GM21529 (cell line): ENCODE measurements around the gene ELAVL2.

Experiments used
- ATAC-seq: cut with Tn5 transposase; IDR thresholded peaks from one replicate; pipeline ENCODE4 v1.9.1; 2021; ENCODE audit not compliant: unreplicated experiment

ELAVL2 gene

DNA sequence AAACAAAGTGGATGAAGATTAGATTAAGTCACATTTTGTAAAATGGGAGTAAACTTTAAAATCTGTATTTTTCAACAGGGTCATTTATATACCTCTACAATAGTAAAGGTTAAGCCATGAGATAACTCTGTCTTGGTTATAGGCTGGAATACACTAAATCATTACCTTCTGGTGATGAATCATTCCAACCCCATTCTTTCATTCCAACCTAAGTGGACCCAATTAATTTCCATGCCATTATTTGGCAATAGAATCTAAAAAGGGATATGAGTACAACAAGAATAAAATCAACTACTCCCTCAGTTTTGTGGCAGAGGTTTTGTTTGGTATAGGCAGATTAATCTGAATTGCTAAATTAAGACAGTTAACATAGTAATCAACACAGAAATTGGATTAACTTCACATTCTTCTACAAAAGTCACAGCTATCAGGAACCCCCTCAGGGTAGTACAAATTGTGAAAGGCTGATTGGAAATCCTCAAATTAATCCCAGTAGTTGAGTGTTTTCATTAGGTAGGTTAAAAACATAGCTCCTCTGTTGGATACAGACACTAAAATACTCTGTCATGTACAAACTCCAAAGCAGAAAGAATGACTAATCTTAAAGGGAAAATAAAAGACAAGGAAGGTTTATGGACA, 54.2 kb downstream of the ELAVL2 start:
- ATAC-seq, result no peak

DNA sequence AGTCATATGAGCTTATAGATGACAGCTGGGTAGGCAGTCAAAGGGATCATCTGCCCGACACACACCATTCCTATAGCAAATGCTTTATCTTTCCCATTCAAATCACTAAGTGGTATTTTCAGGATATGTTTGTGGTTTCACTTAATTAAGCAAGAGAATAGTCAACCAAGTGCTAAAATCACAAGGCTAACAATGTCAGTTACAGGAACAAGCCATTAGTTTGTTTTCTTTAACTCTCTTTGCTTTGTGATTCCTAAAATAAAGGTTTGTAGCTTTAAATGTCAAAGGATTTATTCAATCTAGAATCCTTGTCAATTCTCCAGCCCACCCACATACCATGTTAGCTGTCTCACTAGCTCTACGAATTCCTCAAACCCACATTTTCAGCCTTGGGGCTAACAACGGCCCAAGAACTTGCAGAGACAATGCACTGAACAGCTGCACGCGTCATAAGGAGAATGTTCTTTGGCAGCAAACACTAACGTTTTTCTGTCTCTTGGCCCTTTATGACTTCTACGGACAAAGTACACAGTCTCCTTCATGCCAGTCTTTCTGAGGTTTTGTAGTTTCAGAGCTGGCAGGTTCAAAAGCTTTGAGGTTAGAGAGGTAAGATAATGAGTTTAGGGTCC, 56.6 kb downstream of the ELAVL2 start:
- no peak for ATAC-seq

DNA sequence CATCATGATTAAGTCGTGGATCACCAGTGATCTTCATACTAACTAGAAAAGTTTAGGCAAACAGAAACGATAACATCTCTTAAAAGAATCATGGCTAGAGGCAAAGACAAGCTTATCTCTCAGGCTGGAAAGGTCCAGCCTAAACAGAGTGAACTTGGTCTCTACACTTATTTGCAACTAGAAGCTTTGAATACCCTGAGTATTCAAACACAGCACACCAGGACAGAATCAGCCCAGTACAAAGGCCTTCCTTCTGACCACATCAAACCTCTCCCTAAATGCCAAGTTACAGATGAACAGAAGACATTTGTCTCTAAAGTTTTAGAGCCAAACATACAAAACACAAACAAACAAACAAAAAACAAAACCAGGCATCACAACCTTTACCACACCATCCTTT, 57.2 kb downstream of the ELAVL2 start:
- no peak for ATAC-seq

DNA sequence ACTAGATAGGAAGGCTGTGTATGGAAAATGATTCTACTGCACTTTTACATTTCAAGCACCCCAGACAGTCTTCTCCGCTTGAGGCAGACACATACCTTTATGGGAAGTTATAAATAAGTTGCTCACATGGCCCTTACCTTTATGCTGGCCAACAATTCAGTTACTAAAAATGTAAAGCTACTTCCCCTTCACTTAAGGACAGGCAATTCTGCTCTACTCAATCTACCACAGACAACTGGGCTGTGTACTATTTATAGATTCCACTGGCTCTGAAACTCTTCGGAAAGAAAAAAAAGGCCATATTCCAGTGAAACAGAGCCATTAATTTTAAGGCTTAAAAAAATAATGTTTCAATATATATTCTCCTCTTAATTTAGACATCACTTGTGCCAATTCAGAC, 59.4 kb downstream of the ELAVL2 start:
- ATAC-seq, result no peak

DNA sequence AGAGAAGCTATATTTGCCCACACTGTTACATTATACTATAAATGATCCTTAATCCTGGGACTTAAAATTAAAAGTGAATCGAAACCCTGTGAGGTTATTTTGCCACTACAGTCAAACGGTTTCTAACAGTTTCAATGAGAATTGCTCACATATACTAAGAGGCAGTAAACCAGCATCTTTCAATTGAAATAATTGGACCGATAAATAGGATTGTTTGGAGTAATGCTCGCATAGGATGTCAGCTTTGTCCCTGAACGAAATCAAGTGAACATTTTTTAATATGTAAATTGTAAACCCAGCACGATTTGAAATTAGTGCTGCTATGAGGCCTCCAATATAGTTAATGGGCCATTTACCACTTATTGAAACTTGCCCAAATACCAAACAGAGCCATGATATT, 60.5 kb downstream of the ELAVL2 start:
- no peak for ATAC-seq

DNA sequence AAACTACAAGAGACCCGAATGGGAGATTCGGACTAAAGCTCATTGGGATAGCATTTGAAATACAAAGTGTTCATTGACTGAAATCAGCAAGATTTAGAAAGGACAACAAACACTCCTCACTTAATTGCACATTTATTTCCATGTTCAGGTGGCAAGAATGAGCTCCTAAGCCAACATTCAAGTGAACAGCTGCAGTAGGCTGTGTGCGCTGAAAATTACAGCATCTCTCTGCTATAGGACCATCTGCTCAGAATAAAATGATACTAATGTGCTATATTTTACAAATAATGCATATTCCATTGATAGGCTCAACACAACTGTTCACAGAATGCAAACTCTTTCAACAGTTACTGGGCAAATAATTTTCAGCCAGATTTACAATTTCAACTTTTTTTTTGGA, 61.8 kb downstream of the ELAVL2 start:
- no peak for ATAC-seq

DNA sequence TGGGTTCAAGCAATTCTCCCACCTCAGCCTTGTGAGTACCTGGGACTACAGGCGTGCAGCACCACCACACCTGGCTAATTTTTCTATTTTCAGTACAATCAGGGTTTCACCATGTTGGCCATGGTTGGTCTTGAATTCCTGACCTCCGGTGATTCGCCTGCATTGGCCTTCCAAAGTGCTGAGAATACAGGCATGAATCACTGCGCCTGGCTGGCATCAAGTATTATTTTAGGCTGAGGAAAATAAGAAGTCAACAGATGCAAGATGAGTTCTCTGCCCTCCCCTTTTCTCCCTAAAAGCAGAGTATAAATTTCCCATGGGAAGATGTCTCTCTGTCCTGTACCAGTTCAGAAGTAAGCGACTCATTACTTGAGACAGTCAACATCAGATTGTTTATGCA, 71.5 kb downstream of the ELAVL2 start:
- ATAC-seq, result no peak

DNA sequence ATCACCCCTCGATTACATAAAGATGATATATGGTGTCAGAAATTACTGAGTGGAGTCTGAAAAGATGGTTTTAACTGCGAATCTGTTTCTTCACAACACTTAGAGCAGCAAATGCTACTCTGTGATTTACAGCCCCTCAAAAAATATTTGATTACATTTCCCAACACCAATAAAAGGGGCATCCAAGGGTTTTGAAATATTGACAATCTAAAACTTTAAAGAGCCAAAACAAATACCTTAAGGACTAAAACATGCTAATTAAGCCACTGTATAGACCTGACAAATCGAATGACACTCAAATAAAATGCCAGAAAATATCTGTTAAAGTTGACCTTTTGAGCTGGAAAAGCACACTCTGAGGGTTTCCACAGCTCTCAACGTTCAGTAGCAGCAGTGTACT, 73.2 kb downstream of the ELAVL2 start:
- ATAC-seq, result no peak

DNA sequence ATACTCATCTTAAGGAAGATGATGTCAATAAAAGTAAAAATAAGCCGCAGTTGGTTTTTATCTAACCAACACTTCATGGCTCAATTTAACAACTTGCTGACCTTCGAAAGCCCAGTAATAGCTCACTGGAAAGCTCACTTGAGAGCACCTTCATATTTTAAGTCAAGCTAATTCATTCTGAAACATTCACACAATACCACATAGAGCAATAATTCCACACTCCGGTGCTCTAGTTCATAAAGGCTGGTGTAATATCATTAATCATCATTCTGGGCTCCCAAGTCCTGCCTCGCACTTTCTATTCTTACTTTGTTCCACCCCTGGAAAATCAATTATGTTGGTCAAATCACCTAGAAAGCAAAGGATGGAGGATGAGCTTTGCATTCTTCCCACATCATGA, 74.4 kb downstream of the ELAVL2 start:
- no peak for ATAC-seq

DNA sequence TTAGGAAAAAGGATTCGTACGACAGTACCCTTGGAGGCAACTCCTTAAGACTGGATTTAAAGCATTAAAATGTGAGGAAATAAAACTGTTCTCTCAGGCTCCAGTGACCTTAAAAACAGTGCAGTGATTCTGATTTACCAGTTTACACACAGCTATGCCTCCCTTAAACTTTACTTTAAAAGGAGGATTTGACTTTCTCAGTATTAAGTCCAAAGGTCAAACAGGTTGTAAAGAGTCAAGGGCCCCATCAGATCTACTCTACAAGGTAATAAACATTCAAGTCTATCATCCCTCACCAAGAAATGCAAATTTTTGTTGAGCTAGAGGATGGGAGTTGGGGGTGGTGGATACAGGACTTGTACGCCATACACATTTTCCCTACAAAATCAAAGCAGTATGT, 75.2 kb downstream of the ELAVL2 start:
- ATAC-seq, result no peak

DNA sequence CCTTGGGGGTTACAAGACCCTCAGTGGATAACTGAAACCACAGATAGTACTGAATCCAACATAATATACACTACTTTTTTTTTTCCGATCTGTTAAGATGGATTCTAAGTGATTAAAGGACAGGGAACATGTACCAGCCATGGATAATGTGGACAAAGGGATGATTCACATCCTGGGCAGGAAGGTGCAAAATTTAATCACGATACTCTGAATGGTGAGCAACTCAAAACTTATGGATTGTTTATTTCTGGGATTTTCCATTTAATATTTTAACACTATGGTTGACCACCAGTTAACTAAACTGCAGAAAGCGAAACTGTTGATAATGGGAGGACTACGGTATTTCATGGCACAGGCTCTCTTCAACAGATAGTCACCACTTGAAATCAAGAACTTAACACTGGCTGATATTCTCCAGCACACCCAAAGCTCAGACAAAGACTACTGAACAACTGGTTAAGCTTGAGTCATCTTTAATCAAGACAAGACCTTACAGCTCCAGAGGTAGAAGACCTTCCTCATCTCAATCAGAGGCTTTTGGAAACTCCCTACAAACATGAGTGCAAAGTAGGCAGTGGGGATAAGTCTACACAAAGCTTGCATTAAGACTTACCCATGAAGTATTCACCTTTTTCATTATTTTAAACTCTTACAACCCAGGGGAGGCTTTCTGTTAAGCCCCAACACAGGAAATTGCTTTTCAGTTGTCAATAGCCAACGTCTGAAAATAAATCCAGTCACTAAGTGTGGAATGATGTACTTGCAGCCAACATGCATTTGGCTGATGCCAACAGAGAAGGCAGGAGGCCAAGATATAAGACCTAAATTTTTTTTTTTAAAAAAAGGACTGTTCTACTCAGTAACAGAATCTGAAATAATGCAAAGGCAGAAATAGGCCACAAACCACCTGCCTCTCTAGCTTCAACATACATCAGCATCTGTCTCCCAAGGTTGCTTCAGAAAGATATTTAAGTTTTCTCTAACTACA, 78.7 kb downstream of the ELAVL2 start:
- ATAC-seq, result no peak

DNA sequence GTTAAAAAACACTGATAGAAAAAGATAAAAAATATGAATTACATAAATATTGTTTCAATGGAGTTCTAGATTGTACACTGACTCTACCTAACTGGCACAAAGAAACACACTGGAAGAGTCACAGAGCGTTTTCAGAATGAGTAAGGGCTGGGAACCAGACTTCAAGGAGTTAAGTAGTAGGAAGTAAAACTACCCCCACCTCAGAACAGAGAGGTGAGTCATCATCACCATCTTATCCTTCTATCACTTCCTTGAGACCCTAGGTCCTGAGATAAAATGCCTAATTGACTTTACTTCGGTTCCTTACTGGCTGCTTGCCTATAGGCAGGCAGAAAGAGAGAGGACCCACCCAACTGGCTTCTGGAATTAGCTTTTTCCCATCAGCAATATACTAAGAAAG, 79.7 kb downstream of the ELAVL2 start:
- ATAC-seq, result no peak

DNA sequence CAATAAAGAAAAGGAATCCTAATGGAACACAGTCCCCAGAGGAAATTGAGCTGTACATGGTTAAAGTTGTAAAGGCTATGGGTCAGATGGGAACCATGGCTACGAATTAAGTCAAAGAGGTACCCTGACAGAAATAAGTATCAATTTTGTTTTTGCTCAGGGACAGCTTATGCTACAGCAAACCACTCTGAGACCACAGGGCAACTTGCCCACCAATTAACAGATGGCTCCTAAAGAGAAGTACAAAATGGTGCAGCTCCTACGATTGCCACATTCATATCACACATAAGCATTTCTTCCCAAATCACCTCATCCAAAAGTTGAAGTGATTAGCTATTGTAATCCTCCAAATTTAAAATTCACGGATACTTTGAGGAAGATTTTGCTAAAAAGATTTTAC, 83.0 kb downstream of the ELAVL2 start:
- no peak for ATAC-seq

DNA sequence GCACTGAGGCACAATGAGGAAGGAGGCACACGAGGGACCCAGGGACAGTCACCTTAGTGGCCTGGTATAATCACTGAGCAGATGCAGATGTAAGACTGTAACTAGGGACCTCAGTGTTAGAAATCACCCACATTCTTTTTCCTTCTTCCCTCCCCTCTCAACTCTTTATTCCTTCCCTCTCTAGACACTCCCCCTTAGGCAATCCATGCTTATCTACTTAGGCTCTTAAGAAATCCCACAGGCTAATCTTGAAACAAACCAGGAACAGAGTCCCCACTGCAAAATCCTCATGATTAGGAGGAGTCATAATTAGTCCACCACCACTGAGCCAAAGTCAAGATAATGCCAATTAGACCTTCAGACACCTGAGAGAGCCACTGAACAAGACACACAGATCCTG, 84.7 kb downstream of the ELAVL2 start:
- ATAC-seq, result no peak

DNA sequence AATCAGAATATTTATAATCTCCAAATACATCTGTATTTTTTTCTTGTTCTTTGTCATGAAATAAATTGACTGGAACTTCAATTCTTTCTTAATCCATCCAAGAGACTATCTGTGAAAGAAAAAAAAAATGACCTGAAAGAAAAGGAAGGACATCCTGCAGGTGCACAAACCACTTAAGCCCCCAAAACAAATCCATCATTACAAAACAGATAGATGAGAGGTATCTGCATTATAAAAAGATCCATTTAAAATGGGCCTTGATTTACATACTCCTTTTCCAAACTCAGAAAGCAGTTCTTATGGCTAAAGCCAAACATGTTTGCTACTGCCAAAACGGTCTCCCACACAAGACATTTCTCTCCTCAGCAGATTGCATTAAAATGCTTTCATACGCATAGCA, 85.5 kb downstream of the ELAVL2 start:
- ATAC-seq, result no peak

DNA sequence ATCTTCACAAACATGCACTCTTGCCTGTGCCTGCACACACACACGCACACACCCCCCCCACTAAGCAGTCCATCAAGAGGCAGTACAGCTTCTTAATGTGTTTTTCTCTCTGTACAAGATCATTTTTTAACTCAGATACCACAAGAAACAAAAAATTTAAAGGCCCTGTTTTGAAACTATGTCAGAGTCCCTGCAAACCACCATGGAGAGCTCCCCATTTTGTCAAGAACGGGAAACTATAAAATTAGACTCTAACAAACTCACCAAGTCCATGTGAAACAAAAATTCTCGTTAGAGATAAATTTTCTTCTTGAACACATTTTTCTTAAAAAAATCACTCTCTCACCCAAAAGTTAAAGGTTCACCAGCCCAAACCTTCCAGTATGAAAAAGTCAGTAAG, 86.3 kb downstream of the ELAVL2 start:
- ATAC-seq, result no peak

DNA sequence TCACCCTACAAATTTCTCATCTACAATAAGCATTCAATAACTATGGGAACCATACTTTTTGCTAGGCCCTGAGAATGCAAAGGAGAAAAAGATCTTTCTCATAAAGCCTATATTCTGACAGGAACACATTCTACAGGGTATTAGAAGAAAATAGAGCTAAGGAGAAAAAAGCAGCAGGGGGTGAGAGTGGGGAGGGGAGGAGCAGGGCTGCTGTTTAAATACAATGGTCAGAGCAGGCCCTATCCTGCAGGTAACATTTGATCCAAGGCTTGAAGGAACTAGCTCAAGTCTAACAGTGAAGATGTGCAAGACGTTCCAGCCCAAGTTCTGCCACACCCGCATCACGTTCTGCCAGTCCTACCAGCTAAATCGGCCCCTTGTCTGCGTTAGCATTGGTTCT, 89.7 kb downstream of the ELAVL2 start:
- no peak for ATAC-seq

DNA sequence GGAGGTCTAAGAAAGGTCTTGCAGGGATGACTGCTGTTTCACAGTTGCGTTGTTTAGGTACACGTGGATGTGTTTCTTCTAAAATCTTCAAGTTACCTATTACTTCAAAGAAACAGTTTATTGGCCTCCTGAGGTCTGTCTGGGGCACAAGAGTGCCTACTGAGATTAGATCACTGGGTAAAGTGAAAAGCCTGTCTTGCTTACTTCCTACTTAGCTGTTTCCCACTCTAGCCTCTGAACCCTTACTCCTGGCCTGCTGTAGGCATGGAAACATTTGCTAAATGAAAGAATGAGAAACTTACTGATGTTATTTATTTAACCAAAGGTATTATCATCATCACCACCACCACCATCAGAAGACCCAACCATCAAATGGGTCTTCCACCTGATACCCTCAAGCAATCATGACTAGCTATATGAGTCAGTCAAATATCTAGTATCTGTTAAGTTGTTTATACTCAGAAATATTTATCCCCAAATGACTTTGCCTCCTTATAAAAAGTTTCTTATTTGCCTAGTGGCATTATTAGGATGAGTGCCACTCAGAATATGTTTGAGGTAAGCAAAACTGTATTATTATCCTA, 92.5 kb downstream of the ELAVL2 start:
- ATAC-seq, result no peak

DNA sequence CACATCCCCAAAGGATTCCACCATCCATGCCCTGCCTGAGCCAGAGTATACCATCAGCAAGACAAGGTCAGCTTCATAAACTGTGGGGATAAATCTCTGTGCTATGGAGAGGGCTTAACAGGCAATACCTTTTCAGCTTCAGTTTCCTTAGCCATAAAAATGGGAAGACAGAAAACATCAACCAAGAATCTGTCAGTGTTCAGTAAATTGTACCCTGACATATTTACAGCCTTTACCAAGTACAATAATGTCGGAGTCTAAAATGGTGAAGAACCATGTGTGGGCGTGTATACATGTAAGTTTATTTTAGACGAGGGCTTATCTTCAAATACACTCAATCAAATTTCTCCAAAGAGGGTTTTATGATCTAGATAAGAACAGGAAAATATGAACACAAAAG, 94.7 kb downstream of the ELAVL2 start:
- ATAC-seq, result no peak

DNA sequence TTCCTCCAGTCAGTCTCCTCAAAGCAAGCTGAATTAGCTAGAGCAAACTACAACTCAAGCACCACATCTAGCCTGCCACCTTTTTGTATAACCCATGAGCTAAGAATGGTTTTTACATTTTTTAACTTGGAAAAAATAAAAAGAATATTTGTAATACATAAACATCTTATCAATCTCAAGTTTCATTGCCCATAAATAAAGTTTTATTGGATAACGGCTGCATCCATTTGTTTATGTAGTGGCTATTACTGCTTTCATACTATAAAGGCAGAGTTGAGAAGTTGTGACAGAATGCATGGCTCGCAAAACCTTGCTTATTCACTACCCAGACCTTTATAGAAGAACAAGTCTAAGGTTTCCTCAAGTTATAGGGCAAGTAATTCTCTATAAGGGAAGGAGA, 95.7 kb downstream of the ELAVL2 start:
- no peak for ATAC-seq

DNA sequence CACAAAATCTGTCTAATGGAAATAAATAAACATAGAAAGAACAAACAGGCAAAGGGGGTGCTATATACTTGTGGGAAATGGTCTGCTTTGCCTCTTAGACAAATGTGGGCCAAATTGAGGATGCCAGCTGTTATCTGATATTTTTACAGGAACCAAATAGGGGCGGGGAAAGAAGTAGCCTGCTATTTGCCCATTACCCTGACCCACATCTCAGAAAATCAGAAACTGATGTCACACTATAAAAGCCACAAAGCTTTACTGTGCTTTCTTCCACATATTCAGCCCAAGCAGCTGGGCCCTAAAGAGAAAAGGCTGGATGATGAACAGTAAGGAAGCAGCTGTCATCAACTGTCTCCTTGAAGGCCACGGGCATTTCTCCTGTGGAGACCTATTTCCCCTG, 97.3 kb downstream of the ELAVL2 start:
- no peak for ATAC-seq
